ENCODE results near the gene CES2.

The CES2 gene

DNA sequence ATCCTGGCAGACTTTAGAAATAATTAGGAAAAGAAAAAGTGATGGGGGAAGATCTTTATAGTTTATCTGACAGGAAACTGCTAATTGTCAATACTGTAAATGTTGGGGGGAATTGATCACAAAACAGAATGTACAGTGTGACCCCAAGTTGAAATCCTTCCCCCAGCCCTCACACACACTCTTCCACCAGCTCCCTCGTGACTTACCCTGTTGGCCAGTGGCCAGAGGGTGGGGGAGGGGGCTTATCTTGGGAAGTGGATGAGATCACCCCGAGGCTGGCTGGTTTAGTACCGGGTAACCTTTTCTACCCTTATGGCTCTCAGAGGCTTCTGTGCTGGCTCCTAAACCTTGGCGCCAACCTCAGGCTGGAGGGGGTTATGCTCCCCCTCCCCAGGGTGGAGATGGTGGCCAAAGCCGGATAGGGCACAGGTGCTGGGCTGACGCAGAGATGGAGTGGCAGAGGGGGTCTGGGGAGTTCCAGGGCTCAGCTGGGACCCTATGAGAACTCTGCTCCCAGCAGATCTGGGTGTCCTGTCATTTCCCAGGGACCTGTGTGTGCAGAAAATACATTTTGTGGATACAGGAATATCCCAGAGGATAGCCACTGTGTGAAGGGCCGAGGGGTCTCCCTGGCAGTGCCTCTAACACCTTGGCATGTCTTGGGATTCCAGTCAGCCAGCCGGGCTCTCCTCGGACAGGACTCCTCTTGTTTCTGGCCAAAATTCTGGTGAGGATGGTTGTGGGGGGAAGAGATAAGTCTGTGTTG is 35.2 kb upstream of the CES2 start:
- Histone ChIP-seq H3K4me2 (ENCODE audit: low read depth, low read length) (no peak overlapping the region), H3K9ac (ENCODE audit: low read length) (no peak overlapping the region)

DNA sequence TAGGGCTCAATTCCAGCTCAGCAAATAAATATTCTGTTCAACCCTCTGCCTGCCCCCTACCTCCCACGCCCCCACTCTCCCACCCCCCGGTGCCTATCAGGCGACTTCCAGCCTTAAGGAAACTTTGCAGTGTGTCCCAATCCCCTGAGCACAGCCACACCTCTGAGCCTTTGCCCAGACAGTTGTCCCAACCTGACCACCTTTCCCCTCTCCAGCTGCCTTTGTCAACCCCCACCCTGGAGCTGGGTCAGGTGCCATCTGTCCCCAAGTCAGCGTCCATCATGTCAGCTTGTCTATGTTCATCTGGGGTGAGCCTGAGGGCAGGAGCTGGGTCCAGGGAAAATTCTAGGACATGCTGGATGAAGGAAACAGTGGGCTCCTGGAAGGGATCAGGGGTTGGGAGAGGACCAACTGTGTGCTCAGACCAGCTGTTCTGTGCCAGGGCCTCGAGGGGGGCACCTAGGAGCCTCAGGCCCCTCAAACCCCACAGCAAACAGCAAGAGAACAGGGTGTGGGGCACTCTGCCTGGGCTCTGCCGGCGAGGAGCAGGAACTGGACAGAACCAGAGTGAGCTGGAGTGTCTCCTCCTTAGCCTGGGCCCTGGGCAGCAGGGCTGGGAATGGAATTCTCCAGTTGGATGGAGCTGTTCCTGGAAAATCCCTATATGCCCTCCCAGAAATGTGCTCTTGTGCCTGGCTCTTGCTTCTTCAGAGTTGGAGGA is 34.4 kb upstream of the CES2 start:
- no peak overlapping the region for H2AFZ ChIP-seq (ENCODE audit: low read length)
- H3K4me3 ChIP-seq (ENCODE audit: low read length): no peak overlapping the region
- no peaks in the 10 kb centered on the region for H3K79me2 ChIP-seq (ENCODE audit: low read length)
- H3K9me2 ChIP-seq (replicated peaks; ENCODE audit: insufficient read depth, low read length): no peaks in the 10 kb centered on the region
- no peak overlapping the region for H3K27ac ChIP-seq (ENCODE audit: low read length)
- no peaks in the 10 kb centered on the region for H4K20me1 ChIP-seq (ENCODE audit: insufficient read depth, low read length)
- H3K27me3 ChIP-seq (replicated peaks; ENCODE audit: insufficient read depth, low read length): no peaks in the 10 kb centered on the region
- no peak for DNase-seq
- TF ChIP-seq EZH2phosphoT487 (IDR thresholded peaks at IDR 0.05; ENCODE audit: low read length) (no peak), EZH2 (optimal IDR thresholded peaks at IDR 0.05; ENCODE audit: low read depth, low read length) (no peak)
- TF ChIP-seq, protein P1, sequence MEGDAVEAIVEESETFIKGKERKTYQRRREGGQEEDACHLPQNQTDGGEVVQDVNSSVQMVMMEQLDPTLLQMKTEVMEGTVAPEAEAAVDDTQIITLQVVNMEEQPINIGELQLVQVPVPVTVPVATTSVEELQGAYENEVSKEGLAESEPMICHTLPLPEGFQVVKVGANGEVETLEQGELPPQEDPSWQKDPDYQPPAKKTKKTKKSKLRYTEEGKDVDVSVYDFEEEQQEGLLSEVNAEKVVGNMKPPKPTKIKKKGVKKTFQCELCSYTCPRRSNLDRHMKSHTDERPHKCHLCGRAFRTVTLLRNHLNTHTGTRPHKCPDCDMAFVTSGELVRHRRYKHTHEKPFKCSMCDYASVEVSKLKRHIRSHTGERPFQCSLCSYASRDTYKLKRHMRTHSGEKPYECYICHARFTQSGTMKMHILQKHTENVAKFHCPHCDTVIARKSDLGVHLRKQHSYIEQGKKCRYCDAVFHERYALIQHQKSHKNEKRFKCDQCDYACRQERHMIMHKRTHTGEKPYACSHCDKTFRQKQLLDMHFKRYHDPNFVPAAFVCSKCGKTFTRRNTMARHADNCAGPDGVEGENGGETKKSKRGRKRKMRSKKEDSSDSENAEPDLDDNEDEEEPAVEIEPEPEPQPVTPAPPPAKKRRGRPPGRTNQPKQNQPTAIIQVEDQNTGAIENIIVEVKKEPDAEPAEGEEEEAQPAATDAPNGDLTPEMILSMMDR (IDR thresholded peaks at IDR 0.05; ENCODE audit: low read length): no peak
- H3K36me3 ChIP-seq (replicated peaks; ENCODE audit: insufficient read depth, low read length): no peaks in the 10 kb centered on the region
- H3K9me3 ChIP-seq (replicated peaks; ENCODE audit: insufficient read depth, low read length): no peaks in the 10 kb centered on the region
- H3F3A ChIP-seq (ENCODE audit: insufficient read depth, low read length): no peaks in the 10 kb centered on the region
- H3K9ac ChIP-seq (ENCODE audit: low read length): no peak overlapping the region
- H3K4me2 ChIP-seq (ENCODE audit: low read depth, low read length): no peak overlapping the region
- H3K4me1 ChIP-seq (ENCODE audit: low read length): peaks cover 8% of the 10 kb centered on the region

More for the DNA sequence above, 35.2 kb upstream of the CES2 start:
- H3K4me1 ChIP-seq (ENCODE audit: low read length): peaks cover under 1% of the 10 kb centered on the region; the same call in 1 of the 2 replicates
- no peaks in the 10 kb centered on the region for H3K36me3 ChIP-seq (replicated peaks; ENCODE audit: insufficient read depth, low read length)
- TF ChIP-seq EZH2 (optimal IDR thresholded peaks at IDR 0.05; ENCODE audit: low read depth, low read length): no peak
- TF ChIP-seq EZH2phosphoT487 (IDR thresholded peaks at IDR 0.05; ENCODE audit: low read length): no peak
- TF ChIP-seq, protein P1 (IDR thresholded peaks at IDR 0.05; ENCODE audit: low read length): no peak
- H3K79me2 ChIP-seq (ENCODE audit: low read length): no peaks in the 10 kb centered on the region
- H3K9me2 ChIP-seq (replicated peaks; ENCODE audit: insufficient read depth, low read length): no peaks in the 10 kb centered on the region
- no peaks in the 10 kb centered on the region for H3K9me3 ChIP-seq (replicated peaks; ENCODE audit: insufficient read depth, low read length)
- no peaks in the 10 kb centered on the region for H3F3A ChIP-seq (ENCODE audit: insufficient read depth, low read length)
- H3K27me3 ChIP-seq (replicated peaks; ENCODE audit: insufficient read depth, low read length): no peaks in the 10 kb centered on the region
- no peak for DNase-seq
- no peak overlapping the region for H3K4me3 ChIP-seq (ENCODE audit: low read length)
- no peak overlapping the region for H2AFZ ChIP-seq (ENCODE audit: low read length)
- no peak overlapping the region for H3K27ac ChIP-seq (ENCODE audit: low read length)
- no peaks in the 10 kb centered on the region for H4K20me1 ChIP-seq (ENCODE audit: insufficient read depth, low read length)

DNA sequence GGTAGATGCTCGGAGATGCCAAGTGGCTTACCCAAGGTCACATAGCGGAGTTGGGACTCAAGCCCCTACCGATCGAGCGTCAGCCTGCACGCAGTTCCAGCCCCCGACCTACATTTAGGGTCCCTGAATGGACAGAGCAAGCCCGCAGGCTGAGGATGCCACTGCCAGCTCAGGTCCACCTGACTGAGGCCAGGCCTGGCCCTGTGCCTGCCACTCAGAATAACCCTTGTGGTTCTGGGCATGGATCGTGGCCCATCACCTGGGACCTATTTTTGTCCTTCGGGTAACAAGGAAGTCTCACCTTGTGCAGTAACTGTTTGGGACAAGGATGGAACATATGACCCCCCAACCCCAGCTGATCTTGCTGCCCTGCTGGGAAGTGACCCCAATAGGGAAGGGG is 33.7 kb upstream of the CES2 start:
- no peaks in the 10 kb centered on the region for H4K20me1 ChIP-seq (ENCODE audit: insufficient read depth, low read length)
- no peak overlapping the region for H3K27ac ChIP-seq (ENCODE audit: low read length)
- H3K4me2 ChIP-seq (ENCODE audit: low read depth, low read length): no peak overlapping the region
- H3K36me3 ChIP-seq (replicated peaks; ENCODE audit: insufficient read depth, low read length): no peaks in the 10 kb centered on the region
- H3K79me2 ChIP-seq (ENCODE audit: low read length): no peaks in the 10 kb centered on the region
- no peak overlapping the region for H3K4me3 ChIP-seq (ENCODE audit: low read length)
- H3K9me3 ChIP-seq (replicated peaks; ENCODE audit: insufficient read depth, low read length): no peaks in the 10 kb centered on the region
- no peak for DNase-seq
- no peak overlapping the region for H3K9ac ChIP-seq (ENCODE audit: low read length)
- no peak overlapping the region for H2AFZ ChIP-seq (ENCODE audit: low read length)
- no peaks in the 10 kb centered on the region for H3K27me3 ChIP-seq (replicated peaks; ENCODE audit: insufficient read depth, low read length)
- peaks cover 11% of the 10 kb centered on the region for H3K4me1 ChIP-seq (ENCODE audit: low read length)
- no peaks in the 10 kb centered on the region for H3K9me2 ChIP-seq (replicated peaks; ENCODE audit: insufficient read depth, low read length)
- no peaks in the 10 kb centered on the region for H3F3A ChIP-seq (ENCODE audit: insufficient read depth, low read length)
- TF ChIP-seq EZH2phosphoT487 (IDR thresholded peaks at IDR 0.05; ENCODE audit: low read length) (no peak), EZH2 (optimal IDR thresholded peaks at IDR 0.05; ENCODE audit: low read depth, low read length) (no peak)
- TF ChIP-seq, protein P1 (IDR thresholded peaks at IDR 0.05; ENCODE audit: low read length): no peak

All from MM.1S (cell line).